ENCODE results near the gene CNOT2.

DNA sequence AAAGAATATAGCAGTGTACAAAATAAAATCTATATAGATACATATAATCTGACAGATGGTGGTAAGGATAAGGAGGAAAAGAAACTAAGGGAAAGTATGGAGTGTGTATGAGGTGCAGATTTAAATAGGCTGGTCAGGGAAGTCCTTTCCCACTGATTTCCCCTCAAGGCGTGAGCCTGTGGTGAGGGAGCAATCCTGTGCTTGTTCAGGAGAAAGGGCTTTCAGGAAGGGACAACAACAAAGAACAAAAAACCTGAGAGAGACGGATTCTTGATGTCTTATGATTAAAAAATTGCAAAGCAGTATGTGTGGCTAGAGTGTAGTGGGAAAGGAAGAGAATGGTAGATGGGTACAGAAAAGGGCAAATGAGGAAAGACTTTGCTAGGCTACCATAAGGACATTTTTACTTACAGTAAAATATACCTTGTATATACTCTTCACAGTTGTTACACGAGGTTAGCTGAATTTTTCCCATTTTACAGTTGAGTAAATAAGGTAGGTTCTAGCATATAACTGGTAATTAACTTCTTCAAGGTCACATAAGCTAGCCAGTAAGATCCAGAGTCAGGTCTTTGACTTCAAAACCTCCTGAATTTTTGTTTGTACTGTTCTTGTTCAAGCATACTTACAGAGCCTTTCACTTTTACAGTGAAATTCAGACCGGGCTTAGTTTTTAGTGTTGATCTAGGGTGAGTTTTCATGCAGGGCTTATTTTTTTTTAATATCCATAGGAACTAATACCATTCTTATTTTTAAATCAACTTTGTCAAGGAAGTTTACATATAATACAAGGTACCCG is 15.6 kb downstream of the CNOT2 start:
- TF ChIP-seq, protein P1, sequence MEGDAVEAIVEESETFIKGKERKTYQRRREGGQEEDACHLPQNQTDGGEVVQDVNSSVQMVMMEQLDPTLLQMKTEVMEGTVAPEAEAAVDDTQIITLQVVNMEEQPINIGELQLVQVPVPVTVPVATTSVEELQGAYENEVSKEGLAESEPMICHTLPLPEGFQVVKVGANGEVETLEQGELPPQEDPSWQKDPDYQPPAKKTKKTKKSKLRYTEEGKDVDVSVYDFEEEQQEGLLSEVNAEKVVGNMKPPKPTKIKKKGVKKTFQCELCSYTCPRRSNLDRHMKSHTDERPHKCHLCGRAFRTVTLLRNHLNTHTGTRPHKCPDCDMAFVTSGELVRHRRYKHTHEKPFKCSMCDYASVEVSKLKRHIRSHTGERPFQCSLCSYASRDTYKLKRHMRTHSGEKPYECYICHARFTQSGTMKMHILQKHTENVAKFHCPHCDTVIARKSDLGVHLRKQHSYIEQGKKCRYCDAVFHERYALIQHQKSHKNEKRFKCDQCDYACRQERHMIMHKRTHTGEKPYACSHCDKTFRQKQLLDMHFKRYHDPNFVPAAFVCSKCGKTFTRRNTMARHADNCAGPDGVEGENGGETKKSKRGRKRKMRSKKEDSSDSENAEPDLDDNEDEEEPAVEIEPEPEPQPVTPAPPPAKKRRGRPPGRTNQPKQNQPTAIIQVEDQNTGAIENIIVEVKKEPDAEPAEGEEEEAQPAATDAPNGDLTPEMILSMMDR (IDR thresholded peaks at IDR 0.05; ENCODE audit: low read depth, low read length) = no peak
- TF ChIP-seq, protein P2, sequence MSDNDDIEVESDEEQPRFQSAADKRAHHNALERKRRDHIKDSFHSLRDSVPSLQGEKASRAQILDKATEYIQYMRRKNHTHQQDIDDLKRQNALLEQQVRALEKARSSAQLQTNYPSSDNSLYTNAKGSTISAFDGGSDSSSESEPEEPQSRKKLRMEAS (IDR thresholded peaks at IDR 0.05; ENCODE audit: low read depth, low read length) = no peak
